Measurements from ENCODE around the gene THRB.

The THRB gene

GRCh38 chr3:24340966-24341365, 153.7 kb downstream of the THRB start:
- H3K4me2 ChIP-seq (ENCODE audit: low read depth, low read length, poor library complexity, severe bottlenecking) = no peak overlapping the region
- H3K9ac ChIP-seq (ENCODE audit: low read length) = no peak overlapping the region
- no peak overlapping the region for H2AFZ ChIP-seq (ENCODE audit: low read depth, low read length, severe bottlenecking)
- no peak overlapping the region for H3K4me3 ChIP-seq (ENCODE audit: insufficient read depth, low read length, poor library complexity, severe bottlenecking)
- no peaks in the 10 kb centered on the region for H3K36me3 ChIP-seq (ENCODE audit: low read length)
- H3K9me3 ChIP-seq (ENCODE audit: insufficient read depth, low read length) = no peaks in the 10 kb centered on the region
- H3K27ac ChIP-seq (ENCODE audit: low read depth, low read length) = no peak overlapping the region
- no peaks in the 10 kb centered on the region for H3K79me2 ChIP-seq (ENCODE audit: insufficient read depth, low read length)
- no peaks in the 10 kb centered on the region for H3F3A ChIP-seq (ENCODE audit: insufficient read depth)
- H3K9me2 ChIP-seq (replicated peaks; ENCODE audit: insufficient read depth, low read length) = no peaks in the 10 kb centered on the region
- no peaks in the 10 kb centered on the region for H4K20me1 ChIP-seq (ENCODE audit: low read depth, low read length)
- no peaks in the 10 kb centered on the region for H3K27me3 ChIP-seq (ENCODE audit: low read length)
- TF ChIP-seq, protein P1, sequence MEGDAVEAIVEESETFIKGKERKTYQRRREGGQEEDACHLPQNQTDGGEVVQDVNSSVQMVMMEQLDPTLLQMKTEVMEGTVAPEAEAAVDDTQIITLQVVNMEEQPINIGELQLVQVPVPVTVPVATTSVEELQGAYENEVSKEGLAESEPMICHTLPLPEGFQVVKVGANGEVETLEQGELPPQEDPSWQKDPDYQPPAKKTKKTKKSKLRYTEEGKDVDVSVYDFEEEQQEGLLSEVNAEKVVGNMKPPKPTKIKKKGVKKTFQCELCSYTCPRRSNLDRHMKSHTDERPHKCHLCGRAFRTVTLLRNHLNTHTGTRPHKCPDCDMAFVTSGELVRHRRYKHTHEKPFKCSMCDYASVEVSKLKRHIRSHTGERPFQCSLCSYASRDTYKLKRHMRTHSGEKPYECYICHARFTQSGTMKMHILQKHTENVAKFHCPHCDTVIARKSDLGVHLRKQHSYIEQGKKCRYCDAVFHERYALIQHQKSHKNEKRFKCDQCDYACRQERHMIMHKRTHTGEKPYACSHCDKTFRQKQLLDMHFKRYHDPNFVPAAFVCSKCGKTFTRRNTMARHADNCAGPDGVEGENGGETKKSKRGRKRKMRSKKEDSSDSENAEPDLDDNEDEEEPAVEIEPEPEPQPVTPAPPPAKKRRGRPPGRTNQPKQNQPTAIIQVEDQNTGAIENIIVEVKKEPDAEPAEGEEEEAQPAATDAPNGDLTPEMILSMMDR (IDR thresholded peaks at IDR 0.05; ENCODE audit: insufficient read depth, low read length, poor library complexity, severe bottlenecking) = no peak
- TF ChIP-seq EZH2phosphoT487 (conservative IDR thresholded peaks at IDR 0.05; ENCODE audit: low read length) = no peak

- H3F3A ChIP-seq (ENCODE audit: insufficient read depth) = no peaks in the 10 kb centered on the region
- H3K9ac ChIP-seq (ENCODE audit: low read length) = no peak overlapping the region
These were observed 154.5 kb downstream of the THRB start for GRCh38 chr3:24340161-24340560.

GRCh38 chr3:24339266-24339825, 155.3 kb downstream of the THRB start:
- H3K9ac ChIP-seq (ENCODE audit: low read length) = no peak overlapping the region
- no peak overlapping the region for H3K27ac ChIP-seq (ENCODE audit: low read depth, low read length)
- no peaks in the 10 kb centered on the region for H3K79me2 ChIP-seq (ENCODE audit: insufficient read depth, low read length)
- H3K4me2 ChIP-seq (ENCODE audit: low read depth, low read length, poor library complexity, severe bottlenecking) = no peak overlapping the region
- no peaks in the 10 kb centered on the region for H3K27me3 ChIP-seq (ENCODE audit: low read length)
- H3F3A ChIP-seq (ENCODE audit: insufficient read depth) = no peaks in the 10 kb centered on the region
- no peaks in the 10 kb centered on the region for H4K20me1 ChIP-seq (ENCODE audit: low read depth, low read length)
- H3K36me3 ChIP-seq (ENCODE audit: low read length) = no peaks in the 10 kb centered on the region
- H3K4me3 ChIP-seq (ENCODE audit: insufficient read depth, low read length, poor library complexity, severe bottlenecking) = no peak overlapping the region
- no peaks in the 10 kb centered on the region for H3K9me3 ChIP-seq (ENCODE audit: insufficient read depth, low read length)
- no peaks in the 10 kb centered on the region for H3K9me2 ChIP-seq (replicated peaks; ENCODE audit: insufficient read depth, low read length)
- H2AFZ ChIP-seq (ENCODE audit: low read depth, low read length, severe bottlenecking) = no peak overlapping the region
- TF ChIP-seq, protein P1 (IDR thresholded peaks at IDR 0.05; ENCODE audit: insufficient read depth, low read length, poor library complexity, severe bottlenecking) = no peak
- TF ChIP-seq EZH2phosphoT487 (conservative IDR thresholded peaks at IDR 0.05; ENCODE audit: low read length) = no peak

More at GRCh38 chr3:24340161-24340560, 154.5 kb downstream of the THRB start:
- H3K4me3 ChIP-seq (ENCODE audit: insufficient read depth, low read length, poor library complexity, severe bottlenecking) = no peak overlapping the region
- no peak overlapping the region for H2AFZ ChIP-seq (ENCODE audit: low read depth, low read length, severe bottlenecking)
- H3K27ac ChIP-seq (ENCODE audit: low read depth, low read length) = no peak overlapping the region
- no peaks in the 10 kb centered on the region for H3K27me3 ChIP-seq (ENCODE audit: low read length)
- H3K79me2 ChIP-seq (ENCODE audit: insufficient read depth, low read length) = no peaks in the 10 kb centered on the region
- TF ChIP-seq, protein P1 (IDR thresholded peaks at IDR 0.05; ENCODE audit: insufficient read depth, low read length, poor library complexity, severe bottlenecking) = no peak
- TF ChIP-seq EZH2phosphoT487 (conservative IDR thresholded peaks at IDR 0.05; ENCODE audit: low read length) = no peak
- H4K20me1 ChIP-seq (ENCODE audit: low read depth, low read length) = no peaks in the 10 kb centered on the region
- H3K9me3 ChIP-seq (ENCODE audit: insufficient read depth, low read length) = no peaks in the 10 kb centered on the region
- no peaks in the 10 kb centered on the region for H3K36me3 ChIP-seq (ENCODE audit: low read length)
- H3K4me2 ChIP-seq (ENCODE audit: low read depth, low read length, poor library complexity, severe bottlenecking) = no peak overlapping the region
- H3K9me2 ChIP-seq (replicated peaks; ENCODE audit: insufficient read depth, low read length) = no peaks in the 10 kb centered on the region

Measured in SU-DHL-6 (cell line).